Measurements from ENCODE around the gene TUBA3D.
"Not testable (repeated sequence)": the region's sequence is repeated elsewhere in the genome, so short reads cannot be mapped to it uniquely, and the experiment has no call there.

TUBA3D gene

GRCh38 chr2:131516011-131516410 lies 40.1 kb downstream of the TUBA3D start:
- WGBS (ENCODE audit: insufficient coverage): 100% methylated on average over 4 of the region's 10 CpGs
- Histone ChIP-seq H3K27ac (ENCODE audit: insufficient read depth in 1 of 2, low read depth in 1 of 2, low read length in 2 of 2, poor library complexity in 1 of 2, severe bottlenecking in 2 of 2) (no peak overlapping the region), H3K4me3 (ENCODE audit: control insufficient read depth in 1 of 7, extremely low read depth in 1 of 7, insufficient read depth in 4 of 7, low read depth in 2 of 7, low read length in 6 of 7) (no peak overlapping the region), H3K36me3 (ENCODE audit: control insufficient read depth in 4 of 4, insufficient read depth in 4 of 4, low read length in 3 of 4) (peaks cover 0 to 53% (median 21%) of the 10 kb centered on the region in 4 experiments), H3K4me1 (ENCODE audit: control extremely low read depth in 1 of 4, control insufficient read depth in 4 of 4, insufficient read depth in 4 of 4, low read length in 3 of 4) (no peaks in the 10 kb centered on the region), H3K9me3 (ENCODE audit: control extremely low read depth in 1 of 5, control insufficient read depth in 4 of 5, insufficient read depth in 2 of 5, low read depth in 1 of 5, low read length in 4 of 5) (no peaks in the 10 kb centered on the region), H3K27me3 (replicated peaks in 2 of 5; ENCODE audit: control insufficient read depth in 4 of 5, insufficient read depth in 5 of 5, low read length in 4 of 5) (no peaks in the 10 kb centered on the region)
- POLR2A ChIA-PET: no interaction called here
- CTCF ChIA-PET: no interaction called here
- no peak for DNase-seq

- H3K9me3 ChIP-seq (ENCODE audit: control extremely low read depth in 1 of 5, control insufficient read depth in 4 of 5, insufficient read depth in 2 of 5, low read depth in 1 of 5, low read length in 4 of 5); H3K4me3 ChIP-seq (ENCODE audit: control insufficient read depth in 1 of 7, extremely low read depth in 1 of 7, insufficient read depth in 4 of 7, low read depth in 2 of 7, low read length in 6 of 7); CTCF ChIA-PET; POLR2A ChIA-PET; H3K4me1 ChIP-seq (ENCODE audit: control extremely low read depth in 1 of 4, control insufficient read depth in 4 of 4, insufficient read depth in 4 of 4, low read length in 3 of 4); H3K27me3 ChIP-seq (replicated peaks in 2 of 5; ENCODE audit: control insufficient read depth in 4 of 5, insufficient read depth in 5 of 5, low read length in 4 of 5); H3K27ac ChIP-seq (ENCODE audit: insufficient read depth in 1 of 2, low read depth in 1 of 2, low read length in 2 of 2, poor library complexity in 1 of 2, severe bottlenecking in 2 of 2): not testable (repeated sequence)
- peak in 2 of 3 donors; percentile 11 to 22 for DNase-seq
- H3K36me3 ChIP-seq (ENCODE audit: control insufficient read depth in 4 of 4, insufficient read depth in 4 of 4, low read length in 3 of 4): peaks cover 0 to 51% (median 21%) of the 10 kb centered on the region in 4 experiments
- 67% methylated on average over 1 of the region's 11 CpGs for WGBS (ENCODE audit: insufficient coverage)
Measured at GRCh38 chr2:131516621-131517020, 40.7 kb downstream of the TUBA3D start.

GRCh38 chr2:131517106-131517831 lies 41.4 kb downstream of the TUBA3D start:
- no peak for DNase-seq
- no peaks in the 10 kb centered on the region for H3K9me3 ChIP-seq (ENCODE audit: control extremely low read depth in 1 of 5, control insufficient read depth in 4 of 5, insufficient read depth in 2 of 5, low read depth in 1 of 5, low read length in 4 of 5)
- WGBS (ENCODE audit: insufficient coverage): 96% methylated on average over 17 of the region's 17 CpGs
- no peak overlapping the region for H3K27ac ChIP-seq (ENCODE audit: insufficient read depth in 1 of 2, low read depth in 1 of 2, low read length in 2 of 2, poor library complexity in 1 of 2, severe bottlenecking in 2 of 2)
- ChIA-PET CTCF (no interaction called here), POLR2A (no interaction called here)
- H3K36me3 ChIP-seq (ENCODE audit: control insufficient read depth in 4 of 4, insufficient read depth in 4 of 4, low read length in 3 of 4): peaks cover 0 to 51% (median 21%) of the 10 kb centered on the region in 4 experiments
- H3K27me3 ChIP-seq (replicated peaks in 2 of 5; ENCODE audit: control insufficient read depth in 4 of 5, insufficient read depth in 5 of 5, low read length in 4 of 5): no peaks in the 10 kb centered on the region
- no peaks in the 10 kb centered on the region for H3K4me1 ChIP-seq (ENCODE audit: control extremely low read depth in 1 of 4, control insufficient read depth in 4 of 4, insufficient read depth in 4 of 4, low read length in 3 of 4)
- no peak overlapping the region for H3K4me3 ChIP-seq (ENCODE audit: control insufficient read depth in 1 of 7, extremely low read depth in 1 of 7, insufficient read depth in 4 of 7, low read depth in 2 of 7, low read length in 6 of 7)

GRCh38 chr2:131517856-131518255 lies 41.9 kb downstream of the TUBA3D start:
- H3K4me1 ChIP-seq (ENCODE audit: control extremely low read depth in 1 of 4, control insufficient read depth in 4 of 4, insufficient read depth in 4 of 4, low read length in 3 of 4); H3K27ac ChIP-seq (ENCODE audit: insufficient read depth in 1 of 2, low read depth in 1 of 2, low read length in 2 of 2, poor library complexity in 1 of 2, severe bottlenecking in 2 of 2); POLR2A ChIA-PET; H3K27me3 ChIP-seq (replicated peaks in 2 of 5; ENCODE audit: control insufficient read depth in 4 of 5, insufficient read depth in 5 of 5, low read length in 4 of 5); CTCF ChIA-PET; DNase-seq; H3K9me3 ChIP-seq (ENCODE audit: control extremely low read depth in 1 of 5, control insufficient read depth in 4 of 5, insufficient read depth in 2 of 5, low read depth in 1 of 5, low read length in 4 of 5); H3K4me3 ChIP-seq (ENCODE audit: control insufficient read depth in 1 of 7, extremely low read depth in 1 of 7, insufficient read depth in 4 of 7, low read depth in 2 of 7, low read length in 6 of 7): not testable (repeated sequence)
- 97% methylated on average over 11 of the region's 16 CpGs for WGBS (ENCODE audit: insufficient coverage)
- peaks cover 0 to 46% (median 19%) of the 10 kb centered on the region in 4 experiments for H3K36me3 ChIP-seq (ENCODE audit: control insufficient read depth in 4 of 4, insufficient read depth in 4 of 4, low read length in 3 of 4)

GRCh38 chr2:131518531-131518930 lies 42.6 kb downstream of the TUBA3D start:
- H3K4me3 ChIP-seq (ENCODE audit: control insufficient read depth in 1 of 7, extremely low read depth in 1 of 7, insufficient read depth in 4 of 7, low read depth in 2 of 7, low read length in 6 of 7); DNase-seq; H3K27me3 ChIP-seq (replicated peaks in 2 of 5; ENCODE audit: control insufficient read depth in 4 of 5, insufficient read depth in 5 of 5, low read length in 4 of 5); H3K4me1 ChIP-seq (ENCODE audit: control extremely low read depth in 1 of 4, control insufficient read depth in 4 of 4, insufficient read depth in 4 of 4, low read length in 3 of 4); H3K27ac ChIP-seq (ENCODE audit: insufficient read depth in 1 of 2, low read depth in 1 of 2, low read length in 2 of 2, poor library complexity in 1 of 2, severe bottlenecking in 2 of 2); CTCF ChIA-PET; POLR2A ChIA-PET; H3K9me3 ChIP-seq (ENCODE audit: control extremely low read depth in 1 of 5, control insufficient read depth in 4 of 5, insufficient read depth in 2 of 5, low read depth in 1 of 5, low read length in 4 of 5): not testable (repeated sequence)
- peaks cover 0 to 44% (median 18%) of the 10 kb centered on the region in 4 experiments for H3K36me3 ChIP-seq (ENCODE audit: control insufficient read depth in 4 of 4, insufficient read depth in 4 of 4, low read length in 3 of 4)
- 100% methylated on average over 4 of the region's 11 CpGs for WGBS (ENCODE audit: insufficient coverage)

- ChIA-PET CTCF (no interaction called here), POLR2A (no interaction called here)
- no peaks in the 10 kb centered on the region for H3K27me3 ChIP-seq (replicated peaks in 2 of 5; ENCODE audit: control insufficient read depth in 4 of 5, insufficient read depth in 5 of 5, low read length in 4 of 5)
- H3K4me1 ChIP-seq (ENCODE audit: control extremely low read depth in 1 of 4, control insufficient read depth in 4 of 4, insufficient read depth in 4 of 4, low read length in 3 of 4): no peaks in the 10 kb centered on the region
- H3K4me3 ChIP-seq (ENCODE audit: control insufficient read depth in 1 of 7, extremely low read depth in 1 of 7, insufficient read depth in 4 of 7, low read depth in 2 of 7, low read length in 6 of 7): no peak overlapping the region
- peaks cover 0 to 38% (median 14%) of the 10 kb centered on the region in 4 experiments for H3K36me3 ChIP-seq (ENCODE audit: control insufficient read depth in 4 of 4, insufficient read depth in 4 of 4, low read length in 3 of 4)
- WGBS (ENCODE audit: insufficient coverage): 98% methylated on average over 14 of the region's 15 CpGs
- H3K27ac ChIP-seq (ENCODE audit: insufficient read depth in 1 of 2, low read depth in 1 of 2, low read length in 2 of 2, poor library complexity in 1 of 2, severe bottlenecking in 2 of 2): no peak overlapping the region
- no peak for DNase-seq
- H3K9me3 ChIP-seq (ENCODE audit: control extremely low read depth in 1 of 5, control insufficient read depth in 4 of 5, insufficient read depth in 2 of 5, low read depth in 1 of 5, low read length in 4 of 5): no peaks in the 10 kb centered on the region
Measured at GRCh38 chr2:131519466-131519865, 43.5 kb downstream of the TUBA3D start.

GRCh38 chr2:131519871-131520470 lies 44.1 kb downstream of the TUBA3D start:
- 98% methylated on average over 5 of the region's 24 CpGs for WGBS (ENCODE audit: insufficient coverage)
- H3K27me3 ChIP-seq (replicated peaks in 2 of 5; ENCODE audit: control insufficient read depth in 4 of 5, insufficient read depth in 5 of 5, low read length in 4 of 5); H3K27ac ChIP-seq (ENCODE audit: insufficient read depth in 1 of 2, low read depth in 1 of 2, low read length in 2 of 2, poor library complexity in 1 of 2, severe bottlenecking in 2 of 2); CTCF ChIA-PET; H3K4me1 ChIP-seq (ENCODE audit: control extremely low read depth in 1 of 4, control insufficient read depth in 4 of 4, insufficient read depth in 4 of 4, low read length in 3 of 4); DNase-seq; POLR2A ChIA-PET; H3K9me3 ChIP-seq (ENCODE audit: control extremely low read depth in 1 of 5, control insufficient read depth in 4 of 5, insufficient read depth in 2 of 5, low read depth in 1 of 5, low read length in 4 of 5); H3K4me3 ChIP-seq (ENCODE audit: control insufficient read depth in 1 of 7, extremely low read depth in 1 of 7, insufficient read depth in 4 of 7, low read depth in 2 of 7, low read length in 6 of 7): not testable (repeated sequence)
- peaks cover 0 to 38% (median 14%) of the 10 kb centered on the region in 4 experiments for H3K36me3 ChIP-seq (ENCODE audit: control insufficient read depth in 4 of 4, insufficient read depth in 4 of 4, low read length in 3 of 4)
